IgD-negative memory B cell (primary cell): Measurements from ENCODE around the gene KDM4C. TPM values are rescaled to one million over a fixed set of nuclear protein-coding genes. Genes with fewer than 3 reads are reported as not detected.
A peak's percentile ranks its signal among the peaks of the same experiment; 100 is the strongest.

Experiments used
- H3K27ac Mint-ChIP-seq, 3 donors: one replicate each; pipeline ENCODE4 v1.8.0; 2020 to 2022; ENCODE audit warnings: mild to moderate bottlenecking in 3 of 3, mixed read lengths in 3 of 3, moderate library complexity in 1 of 3
- H3K27me3 Mint-ChIP-seq: one replicate; pipeline ENCODE4 v1.8.0; 2021; ENCODE audit warnings: mixed read lengths
- H3K36me3 Mint-ChIP-seq: one replicate; pipeline ENCODE4 v1.8.0; 2020; ENCODE audit warnings: mild to moderate bottlenecking, mixed read lengths
- H3K4me1 Mint-ChIP-seq, 3 donors: one replicate each; pipeline ENCODE4 v1.8.0; 2020 to 2022; ENCODE audit warnings: mixed read lengths in 3 of 3, mild to moderate bottlenecking in 1 of 3
- H3K4me3 Mint-ChIP-seq, 4 donors: one replicate each; pipeline ENCODE4 v1.8.0; 2020 to 2022; ENCODE audit warnings: mild to moderate bottlenecking in 4 of 4, mixed read lengths in 4 of 4, moderate library complexity in 3 of 4
- H3K9me3 Mint-ChIP-seq, 3 donors: one replicate each; pipeline ENCODE4 v1.8.0; 2020 to 2021; ENCODE audit warnings: mixed read lengths in 3 of 3, mild to moderate bottlenecking in 1 of 3
- polyA plus RNA-seq: library from polyadenylated mRNA; unstranded; fragments of 300-500 nt; fragmentation: Illumina TruSeq; gene quantifications from one replicate; pipeline ENCODE4 v1.2.3, GENCODE V29; 2021

Gene KDM4C
- polyA plus RNA-seq, 1 donor from 2014 or later: 31.6 TPM

- peaks cover 7% of the 10 kb centered on the region for H3K36me3 Mint-ChIP-seq
- no peak overlapping the region for H3K4me3 Mint-ChIP-seq
- H3K27me3 Mint-ChIP-seq: no peaks in the 10 kb centered on the region
- no peak overlapping the region for H3K27ac Mint-ChIP-seq
- H3K9me3 Mint-ChIP-seq: no peaks in the 10 kb centered on the region
- peaks cover 14 to 17% (median 15%) of the 10 kb centered on the region in 3 donors for H3K4me1 Mint-ChIP-seq
Observed at GRCh38 chr9:6975198-6975597, 217.4 kb downstream of the KDM4C start.

DNA sequence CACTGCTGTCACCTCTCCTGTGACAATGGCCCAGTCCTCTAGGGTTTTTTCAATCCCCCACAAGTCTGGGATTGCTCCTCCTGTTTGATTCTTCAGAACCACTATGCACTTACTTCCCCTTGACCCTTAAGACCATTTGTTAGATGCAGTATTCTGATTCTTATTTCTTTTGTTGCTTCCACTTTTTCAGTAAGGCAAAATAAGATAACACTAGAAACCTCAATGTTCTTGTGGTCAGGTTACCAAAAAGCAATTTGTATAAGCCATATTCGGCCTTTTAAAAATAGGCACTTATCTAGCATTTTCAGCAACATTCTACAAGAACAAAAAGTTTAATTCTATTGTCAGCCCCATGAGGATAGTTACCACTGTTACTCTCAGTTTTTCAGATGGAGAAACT, 220.0 kb downstream of the KDM4C start:
- peaks cover 8 to 14% (median 8%) of the 10 kb centered on the region in 3 donors for H3K4me1 Mint-ChIP-seq
- H3K27me3 Mint-ChIP-seq: no peaks in the 10 kb centered on the region
- H3K4me3 Mint-ChIP-seq: no peak overlapping the region
- H3K27ac Mint-ChIP-seq: peak overlapping the region in 1 of 3 donors; percentile 60
- peaks cover 5% of the 10 kb centered on the region for H3K36me3 Mint-ChIP-seq
- no peaks in the 10 kb centered on the region for H3K9me3 Mint-ChIP-seq

DNA sequence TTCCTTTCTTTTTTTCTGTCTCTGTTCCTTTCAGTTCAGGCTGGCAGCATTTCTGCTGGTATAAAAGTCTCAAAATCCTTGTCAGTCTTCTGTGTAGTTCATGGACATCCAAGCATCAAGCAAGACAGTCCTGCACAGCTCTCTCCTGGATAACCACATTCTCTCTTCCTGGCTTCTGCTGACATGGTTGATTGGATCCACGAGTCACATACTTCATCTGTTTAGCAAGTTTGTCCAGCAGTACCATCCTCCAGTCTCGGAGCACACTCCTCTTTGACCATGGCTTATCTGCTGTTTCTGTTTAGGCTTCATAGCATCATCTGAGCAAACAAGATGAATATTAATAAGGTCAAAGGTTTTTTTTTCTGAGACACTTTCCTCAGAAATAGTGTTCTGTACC, 220.8 kb downstream of the KDM4C start:
- no peak overlapping the region for H3K27ac Mint-ChIP-seq
- no peaks in the 10 kb centered on the region for H3K9me3 Mint-ChIP-seq
- H3K36me3 Mint-ChIP-seq: peaks cover 5% of the 10 kb centered on the region
- no peak overlapping the region for H3K4me3 Mint-ChIP-seq
- H3K27me3 Mint-ChIP-seq: no peaks in the 10 kb centered on the region
- peaks cover 5 to 9% (median 6%) of the 10 kb centered on the region in 3 donors for H3K4me1 Mint-ChIP-seq

- Mint-ChIP-seq H3K4me3 (no peak overlapping the region), H3K9me3 (no peaks in the 10 kb centered on the region), H3K27me3 (no peaks in the 10 kb centered on the region), H3K27ac (no peak overlapping the region), H3K36me3 (peaks cover 12% of the 10 kb centered on the region), H3K4me1 (peaks cover 0 to 1% (median 1%) of the 10 kb centered on the region in 3 donors)
Observed at GRCh38 chr9:6984941-6985578, 227.3 kb downstream of the KDM4C start.

- no peaks in the 10 kb centered on the region for H3K27me3 Mint-ChIP-seq
- peaks cover 0 to 1% (median 1%) of the 10 kb centered on the region in 3 donors for H3K4me1 Mint-ChIP-seq
- peaks cover 12% of the 10 kb centered on the region for H3K36me3 Mint-ChIP-seq
- no peaks in the 10 kb centered on the region for H3K9me3 Mint-ChIP-seq
- no peak overlapping the region for H3K27ac Mint-ChIP-seq
- H3K4me3 Mint-ChIP-seq: no peak overlapping the region
Observed at GRCh38 chr9:6986141-6986815, 228.5 kb downstream of the KDM4C start.

DNA sequence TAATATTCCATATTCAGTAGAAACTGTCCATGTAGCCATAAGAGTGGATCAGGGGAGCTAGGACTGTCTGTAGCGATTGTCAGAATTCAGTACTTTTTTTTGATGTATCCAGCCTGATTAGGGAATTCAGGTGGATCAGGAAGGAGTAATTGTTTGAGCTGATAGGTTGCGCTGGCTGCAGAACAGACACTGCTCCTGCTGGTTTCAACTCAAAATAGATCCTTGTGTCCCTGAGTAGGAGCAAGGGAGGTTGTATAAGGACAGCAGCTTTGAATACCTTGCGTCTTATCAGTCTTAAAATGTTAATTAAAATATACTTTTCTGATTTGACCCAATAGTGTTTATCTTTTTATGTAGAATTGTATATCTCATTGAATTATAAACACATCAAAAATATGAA, 229.6 kb downstream of the KDM4C start:
- Mint-ChIP-seq H3K27me3 (no peaks in the 10 kb centered on the region), H3K27ac (no peak overlapping the region), H3K9me3 (no peaks in the 10 kb centered on the region), H3K4me1 (peaks cover 0 to 1% (median 0%) of the 10 kb centered on the region in 3 donors), H3K4me3 (no peak overlapping the region), H3K36me3 (peaks cover 14% of the 10 kb centered on the region)

DNA sequence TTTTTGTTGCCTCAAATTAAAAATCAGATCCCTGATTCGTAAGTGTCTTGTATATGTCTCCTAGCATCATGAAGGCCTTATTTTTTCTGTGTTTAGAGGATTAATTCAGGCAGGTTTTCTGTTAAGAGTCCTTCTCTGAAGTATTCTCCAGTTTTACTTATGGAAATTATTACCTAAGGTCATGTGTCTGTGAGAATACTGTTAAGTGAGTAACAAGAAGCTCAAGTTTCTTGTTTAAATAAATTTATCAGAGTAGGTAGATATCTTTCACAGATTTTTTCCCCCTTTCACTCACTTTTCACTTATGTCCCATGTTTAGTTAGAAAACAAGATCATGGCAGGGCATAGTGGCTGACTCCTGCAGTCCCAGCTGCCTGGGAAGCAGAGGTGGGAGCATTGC, 233.6 kb downstream of the KDM4C start:
- no peak overlapping the region for H3K4me3 Mint-ChIP-seq
- no peak overlapping the region for H3K27ac Mint-ChIP-seq
- H3K36me3 Mint-ChIP-seq: peaks cover 12% of the 10 kb centered on the region
- no peaks in the 10 kb centered on the region for H3K4me1 Mint-ChIP-seq
- H3K9me3 Mint-ChIP-seq: no peaks in the 10 kb centered on the region
- no peaks in the 10 kb centered on the region for H3K27me3 Mint-ChIP-seq

DNA sequence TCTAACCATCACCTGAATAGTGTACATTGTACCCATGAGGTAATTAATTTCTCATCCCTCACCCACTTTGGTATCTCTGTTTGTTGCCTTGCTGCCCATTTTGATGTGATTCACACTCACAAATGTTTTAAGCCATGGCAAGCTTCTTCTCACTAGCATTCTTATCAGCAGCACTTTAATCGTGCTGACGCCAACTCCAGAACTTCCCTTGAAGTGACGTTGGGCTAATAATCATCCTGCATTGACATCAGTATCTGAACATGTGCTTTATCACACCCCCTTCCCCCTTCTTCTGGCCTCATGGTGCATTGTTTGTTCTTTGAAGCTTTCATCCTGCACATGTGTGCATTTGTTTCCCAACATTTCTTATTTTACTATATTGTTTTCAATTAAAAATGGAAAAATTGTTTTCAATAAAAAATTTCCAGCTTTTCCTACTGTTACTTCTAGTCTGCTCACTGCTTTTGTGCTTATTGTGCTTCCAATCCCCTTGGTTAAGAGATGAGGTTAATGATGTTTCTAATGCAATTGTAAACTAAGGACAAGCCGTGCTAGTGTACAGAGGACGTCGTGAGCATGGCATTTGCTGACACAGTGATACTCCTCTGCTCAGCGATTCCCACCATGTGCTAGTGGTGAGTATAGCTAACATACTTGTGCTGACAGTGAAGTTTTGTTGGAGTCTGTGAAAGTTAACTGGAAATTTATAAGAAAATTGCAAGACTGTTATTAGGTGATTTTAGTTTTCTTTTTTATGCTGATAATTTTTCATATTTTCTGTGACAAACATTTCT, 238.5 kb downstream of the KDM4C start:
- Mint-ChIP-seq H3K9me3 (no peaks in the 10 kb centered on the region), H3K27me3 (no peaks in the 10 kb centered on the region), H3K27ac (no peak overlapping the region), H3K4me1 (peaks cover 0 to 1% (median 0%) of the 10 kb centered on the region in 3 donors), H3K4me3 (no peak overlapping the region), H3K36me3 (peaks cover 11% of the 10 kb centered on the region)

DNA sequence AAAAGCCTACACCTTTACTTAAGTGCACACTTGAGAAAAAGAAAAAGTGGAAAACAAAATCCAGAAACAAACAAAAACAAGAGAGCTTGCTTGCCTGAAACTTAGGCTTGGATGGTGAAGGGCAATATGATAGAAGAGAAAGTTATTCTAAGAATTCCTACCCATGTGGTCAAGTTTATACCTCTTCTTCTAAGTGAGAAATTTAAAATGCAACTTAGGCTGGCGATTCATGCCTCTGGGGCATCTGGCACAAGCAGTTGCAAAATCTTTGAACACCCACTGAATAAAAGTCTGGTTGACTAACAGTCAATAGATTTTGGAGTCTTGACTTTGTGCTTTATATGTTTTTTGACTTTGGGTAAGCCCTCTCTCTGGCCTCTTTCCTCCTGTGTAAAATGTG, 239.6 kb downstream of the KDM4C start:
- Mint-ChIP-seq H3K9me3 (no peaks in the 10 kb centered on the region), H3K4me1 (peaks cover 0 to 1% (median 0%) of the 10 kb centered on the region in 3 donors), H3K27ac (peak overlapping the region in 1 of 3 donors; percentile 69), H3K4me3 (peak overlapping the region in 1 of 4 donors; percentile 49), H3K27me3 (no peaks in the 10 kb centered on the region), H3K36me3 (peaks cover 15% of the 10 kb centered on the region)

GRCh38 chr9:6999794-7000193, 242.0 kb downstream of the KDM4C start:
- no peak overlapping the region for H3K4me3 Mint-ChIP-seq
- H3K27ac Mint-ChIP-seq: peak overlapping the region in 1 of 3 donors; percentile 14
- peaks cover 13% of the 10 kb centered on the region for H3K36me3 Mint-ChIP-seq
- no peaks in the 10 kb centered on the region for H3K9me3 Mint-ChIP-seq
- H3K27me3 Mint-ChIP-seq: no peaks in the 10 kb centered on the region
- peaks cover 0 to 1% (median 0%) of the 10 kb centered on the region in 3 donors for H3K4me1 Mint-ChIP-seq

- Mint-ChIP-seq H3K36me3 (peaks cover 16% of the 10 kb centered on the region), H3K27ac (no peak overlapping the region), H3K27me3 (no peaks in the 10 kb centered on the region), H3K4me3 (no peak overlapping the region), H3K4me1 (peaks cover 0 to 4% (median 0%) of the 10 kb centered on the region in 3 donors), H3K9me3 (no peaks in the 10 kb centered on the region)
Observed at GRCh38 chr9:7001571-7001970, 243.8 kb downstream of the KDM4C start.

GRCh38 chr9:7003861-7004260, 246.1 kb downstream of the KDM4C start:
- peaks cover 0 to 3% (median 0%) of the 10 kb centered on the region in 3 donors for H3K4me1 Mint-ChIP-seq
- H3K27me3 Mint-ChIP-seq: no peaks in the 10 kb centered on the region
- peaks cover 17% of the 10 kb centered on the region for H3K36me3 Mint-ChIP-seq
- H3K27ac Mint-ChIP-seq: no peak overlapping the region
- H3K4me3 Mint-ChIP-seq: no peak overlapping the region
- H3K9me3 Mint-ChIP-seq: no peaks in the 10 kb centered on the region

DNA sequence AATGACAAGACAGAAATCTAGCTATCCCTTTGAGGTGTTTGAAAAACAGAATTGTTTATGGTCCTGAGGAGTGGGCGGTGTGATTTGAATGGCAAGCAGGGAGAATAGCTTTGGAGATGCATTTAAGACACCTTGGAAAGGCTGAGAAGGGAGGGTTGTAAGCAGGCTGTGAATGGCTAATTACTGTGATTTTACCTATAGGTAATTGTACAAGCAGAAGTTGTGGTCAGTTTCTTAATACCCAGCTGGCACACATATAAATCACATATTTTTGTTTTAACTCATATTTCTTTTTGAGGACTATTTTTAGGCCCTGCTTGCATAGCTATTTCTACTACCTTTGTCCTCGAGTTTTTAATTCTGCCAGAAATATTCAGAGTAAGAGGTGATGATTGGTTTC, 248.6 kb downstream of the KDM4C start:
- H3K27me3 Mint-ChIP-seq: no peaks in the 10 kb centered on the region
- H3K9me3 Mint-ChIP-seq: no peaks in the 10 kb centered on the region
- peak overlapping the region in 1 of 3 donors; percentile 86 for H3K27ac Mint-ChIP-seq
- H3K36me3 Mint-ChIP-seq: peaks cover 20% of the 10 kb centered on the region
- no peak overlapping the region for H3K4me3 Mint-ChIP-seq
- peaks cover 0 to 3% (median 0%) of the 10 kb centered on the region in 3 donors for H3K4me1 Mint-ChIP-seq

GRCh38 chr9:7008411-7008810, 250.6 kb downstream of the KDM4C start:
- peaks cover 17% of the 10 kb centered on the region for H3K36me3 Mint-ChIP-seq
- H3K4me3 Mint-ChIP-seq: peak overlapping the region in 1 of 4 donors; percentile 41
- no peak overlapping the region for H3K27ac Mint-ChIP-seq

DNA sequence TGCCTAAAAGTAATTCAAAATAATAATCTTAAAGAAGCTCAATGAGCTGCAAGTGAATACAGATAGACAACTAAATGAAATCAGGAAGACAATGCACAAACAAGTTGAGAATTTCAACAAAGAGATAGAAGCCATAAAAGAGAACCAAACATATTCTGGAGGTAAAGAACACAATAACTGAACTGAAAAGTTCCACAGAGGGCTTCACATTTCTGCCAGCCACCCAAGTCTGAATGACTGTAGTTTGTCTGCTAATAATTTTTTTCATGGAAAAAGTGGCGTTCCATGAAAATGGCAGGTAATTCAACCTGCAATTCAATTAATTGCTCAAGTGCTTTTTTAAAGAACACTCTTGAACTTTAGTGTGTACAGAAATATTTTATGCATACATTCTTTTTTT, 251.3 kb downstream of the KDM4C start:
- peaks cover 19% of the 10 kb centered on the region for H3K36me3 Mint-ChIP-seq
- peaks cover 0 to 3% (median 0%) of the 10 kb centered on the region in 3 donors for H3K4me1 Mint-ChIP-seq
- H3K4me3 Mint-ChIP-seq: no peak overlapping the region
- H3K9me3 Mint-ChIP-seq: no peaks in the 10 kb centered on the region
- H3K27me3 Mint-ChIP-seq: no peaks in the 10 kb centered on the region
- no peak overlapping the region for H3K27ac Mint-ChIP-seq

More at GRCh38 chr9:7008411-7008810, 250.6 kb downstream of the KDM4C start:
- no peaks in the 10 kb centered on the region for H3K27me3 Mint-ChIP-seq
- peaks cover 0 to 3% (median 0%) of the 10 kb centered on the region in 3 donors for H3K4me1 Mint-ChIP-seq
- H3K9me3 Mint-ChIP-seq: no peaks in the 10 kb centered on the region
